Osteoblast (primary cell): ENCODE measurements around the gene NRG3. TPM values are rescaled to one million over a fixed set of nuclear protein-coding genes. Genes with fewer than 3 reads are reported as not detected.

Source experiments
- DNase-seq: peaks from one replicate; pipeline ENCODE4 v3.0.0; 2011; ENCODE audit warnings: low spot score, mixed read lengths; ENCODE audit not compliant: insufficient read length; ENCODE audit errors: missing footprints
- H2AFZ ChIP-seq: 2 replicates; pipeline ENCODE4 v1.6.0; 2011; ENCODE audit warnings: mild to moderate bottlenecking, low read length
- H3K27ac ChIP-seq: 2 replicates; pipeline ENCODE4 v1.5.1; 2011; ENCODE audit warnings: mild to moderate bottlenecking, low read depth, low read length, moderate library complexity
- H3K27me3 ChIP-seq: 2 replicates; pipeline ENCODE4 v1.6.0; 2012; ENCODE audit warnings: mild to moderate bottlenecking, control low read depth, inconsistent platforms, low read length, moderate library complexity; ENCODE audit not compliant: insufficient read depth
- H3K36me3 ChIP-seq: 2 replicates; pipeline ENCODE4 v1.5.1; 2011; ENCODE audit warnings: mild to moderate bottlenecking, low read length, control low read depth, moderate library complexity; ENCODE audit not compliant: insufficient read depth
- H3K4me1 ChIP-seq: 2 replicates; pipeline ENCODE4 v1.5.1; 2011; ENCODE audit warnings: mild to moderate bottlenecking, low read length, control low read depth, moderate library complexity; ENCODE audit not compliant: insufficient read depth
- H3K4me2 ChIP-seq: 2 replicates; pipeline ENCODE4 v1.6.0; 2011; ENCODE audit warnings: mild to moderate bottlenecking, low read length; ENCODE audit not compliant: insufficient read depth
- H3K4me3 ChIP-seq: fragments of 200-600 bp; sonication (generic); 3 replicates; pipeline ENCODE4 v1.5.1; 2012; ENCODE audit warnings: mild to moderate bottlenecking, low read length, inconsistent platforms; ENCODE audit not compliant: insufficient read depth
- H3K79me2 ChIP-seq: 2 replicates; pipeline ENCODE4 v1.6.0; 2012; ENCODE audit warnings: mild to moderate bottlenecking, low read length, control low read depth, inconsistent platforms; ENCODE audit not compliant: insufficient read depth
- H3K9me3 ChIP-seq: 2 replicates; pipeline ENCODE4 v1.5.1; 2011; ENCODE audit warnings: low read depth, low read length, control low read depth
- H4K20me1 ChIP-seq: 2 replicates; pipeline ENCODE4 v1.6.0; 2012; ENCODE audit warnings: mild to moderate bottlenecking, low read length, control low read depth; ENCODE audit not compliant: insufficient read depth
- CTCF ChIP-seq: IDR thresholded peaks from 2 replicates; pipeline ENCODE4 v1.5.1; 2011; ENCODE audit warnings: mild to moderate bottlenecking, low read depth, low read length, moderate library complexity; ENCODE audit errors: extremely low read depth
- total RNA-seq: library from RNA; depleted of rRNA; stranded (reverse); fragments of >200 nt; gene quantifications from 2 replicates; pipeline ENCODE4 v1.2.3, GENCODE V29; 2012

NRG3 gene
- total RNA-seq, 1 donor, result not detected

DNA sequence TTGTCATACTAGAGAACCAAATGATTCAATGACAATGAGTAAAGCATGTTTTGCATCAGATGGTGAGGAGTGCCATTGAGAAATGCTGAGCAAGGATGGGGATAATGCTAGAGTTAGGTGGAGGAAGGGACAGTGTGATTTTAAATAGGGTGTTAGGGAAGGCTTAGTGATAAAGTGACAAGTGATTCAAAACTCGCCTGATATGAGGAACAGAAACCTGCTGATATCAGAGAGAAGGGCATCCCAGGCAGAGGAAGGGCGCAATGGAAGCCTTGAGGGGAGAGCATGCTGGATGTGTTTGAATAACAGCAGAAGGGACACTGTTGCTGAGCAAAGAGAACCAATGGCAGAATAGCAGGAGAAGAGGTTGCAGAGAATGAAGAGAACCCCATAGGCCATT, 196.2 kb downstream of the NRG3 start:
- Histone ChIP-seq H3K4me3 (no peak overlapping the region), H4K20me1 (no peaks in the 10 kb centered on the region), H3K4me1 (no peaks in the 10 kb centered on the region), H3K4me2 (no peak overlapping the region), H3K79me2 (no peaks in the 10 kb centered on the region), H2AFZ (no peak overlapping the region), H3K9me3 (peaks cover 2% of the 10 kb centered on the region), H3K27ac (no peak overlapping the region), H3K27me3 (no peaks in the 10 kb centered on the region), H3K36me3 (no peaks in the 10 kb centered on the region)
- no peak for DNase-seq
- no peak for TF ChIP-seq CTCF

- Histone ChIP-seq H3K4me3 (no peak overlapping the region), H3K79me2 (no peaks in the 10 kb centered on the region), H2AFZ (no peak overlapping the region), H3K9me3 (peaks cover 2% of the 10 kb centered on the region), H3K4me2 (no peak overlapping the region), H3K27me3 (no peaks in the 10 kb centered on the region), H3K36me3 (no peaks in the 10 kb centered on the region), H3K4me1 (no peaks in the 10 kb centered on the region), H3K27ac (no peak overlapping the region), H4K20me1 (no peaks in the 10 kb centered on the region)
- TF ChIP-seq CTCF, result no peak
- DNase-seq, result no peak
Observed at GRCh38 chr10:82072124-82072523, 197.1 kb downstream of the NRG3 start.

- Histone ChIP-seq H3K27me3 (no peaks in the 10 kb centered on the region), H2AFZ (no peak overlapping the region), H3K9me3 (peaks cover 2% of the 10 kb centered on the region), H3K36me3 (no peaks in the 10 kb centered on the region), H4K20me1 (no peaks in the 10 kb centered on the region), H3K4me2 (no peak overlapping the region), H3K27ac (no peak overlapping the region), H3K4me3 (no peak overlapping the region), H3K4me1 (no peaks in the 10 kb centered on the region), H3K79me2 (no peaks in the 10 kb centered on the region)
- DNase-seq, result no peak
- TF ChIP-seq CTCF, result no peak
Observed at GRCh38 chr10:82075605-82076004, 200.6 kb downstream of the NRG3 start.

DNA sequence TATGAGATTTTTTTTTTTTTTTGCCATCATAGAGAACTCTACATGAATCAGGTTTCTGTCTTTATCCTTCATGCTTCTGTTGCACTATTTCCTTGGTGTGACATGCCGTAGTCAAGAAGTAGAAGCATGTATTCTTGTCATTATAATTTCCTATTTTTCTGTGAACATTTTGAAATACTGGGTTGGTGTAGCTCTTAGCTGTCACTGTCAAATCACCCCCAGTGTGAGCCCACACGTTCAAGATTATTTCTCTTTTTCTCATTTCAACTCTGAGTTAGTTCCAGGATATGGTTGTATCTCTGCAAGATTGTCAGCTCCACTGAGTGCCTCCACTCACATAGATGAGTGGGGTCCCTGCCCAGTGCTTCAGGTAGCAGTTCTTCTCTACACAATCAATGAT, 209.5 kb downstream of the NRG3 start:
- Histone ChIP-seq H3K36me3 (no peaks in the 10 kb centered on the region), H3K4me2 (no peak overlapping the region), H3K9me3 (no peaks in the 10 kb centered on the region), H3K4me1 (no peaks in the 10 kb centered on the region), H3K79me2 (no peaks in the 10 kb centered on the region), H2AFZ (no peak overlapping the region), H3K27me3 (no peaks in the 10 kb centered on the region), H4K20me1 (no peaks in the 10 kb centered on the region), H3K27ac (no peak overlapping the region), H3K4me3 (no peak overlapping the region)
- TF ChIP-seq CTCF, result no peak
- DNase-seq, result no peak
